Peyer's patch (tissue), 4 donors: ENCODE measurements around the gene RERE.

Experiments
- CTCF ChIP-seq, 6 experiments: fragments of 450-650 bp in 4 of 6; fragments of 200-600 bp in 2 of 6; sonication (generic) in 1 of 6; IDR thresholded peaks; one replicate each; pipeline ENCODE4 v1.5.1; 2017 to 2019; ENCODE audit warnings: antibody characterized with exemption in 6 of 6, mild to moderate bottlenecking in 3 of 6, moderate library complexity in 1 of 6
- POLR2A ChIP-seq, 2 donors: fragments of 450-650 bp; IDR thresholded peaks; one replicate each; pipeline ENCODE4 v1.5.1; 2017; ENCODE audit warnings: antibody characterized with exemption in 2 of 2, mild to moderate bottlenecking in 2 of 2, moderate library complexity in 2 of 2

- TF ChIP-seq CTCF (IDR thresholded peaks at IDR 0.05) (no peak), POLR2A (IDR thresholded peaks at IDR 0.05) (no peak)
Measured at GRCh38 chr1:8497210-8497819, 320.1 kb downstream of the RERE start.
